IMR-90 (cell line): ENCODE data around the gene ELF2. TPM values are rescaled to one million over a fixed set of nuclear protein-coding genes. Genes with fewer than 3 reads are reported as not detected.

Source experiments
- ATAC-seq: fragments of 200-7000 bp; cut with Tn5 transposase; 2 replicates; pipeline ENCODE4 v1.9.1; 2020; ENCODE audit warnings: low read depth, mild to moderate bottlenecking, moderate library complexity
- BruUV-seq: library from RNA; stranded (reverse); fragments of 400-500 nt; replicated peaks from 2 replicates; lab custom pipeline; 2021; lab: Mats Ljungman, UMichigan
- CTCF ChIA-PET: fragments of 300-600 bp; formaldehyde crosslinking; extraction: SDS; loops from one replicate; lab custom pipeline; 2021; ENCODE audit warnings: antibody characterized with exemption; lab: Yijun Ruan, JAX
- POLR2A ChIA-PET: fragments of 300-600 bp; sonication (Branson Sonifier 250); formaldehyde crosslinking; loops from one replicate; lab custom pipeline; 2022; ENCODE audit warnings: antibody characterized with exemption; ENCODE audit not compliant: unreplicated experiment; lab: Charles Lee
- DNase-seq: peaks from one replicate; pipeline ENCODE4 v3.0.0; 2013
- H2AFZ ChIP-seq: replicated peaks from 2 replicates; pipeline ENCODE3; 2013; ENCODE audit warnings: low read length, mild to moderate bottlenecking; ENCODE audit not compliant: poor library complexity
- H2AK5ac ChIP-seq: 2 replicates; pipeline ENCODE4 v1.6.1; 2013; ENCODE audit warnings: low read depth, low read length, inconsistent platforms
- H2AK9ac ChIP-seq: replicated peaks from 2 replicates; pipeline ENCODE3; 2013; ENCODE audit warnings: mild to moderate bottlenecking, low read depth, low read length, moderate library complexity; ENCODE audit not compliant: poor library complexity
- H2BK120ac ChIP-seq: 2 replicates; pipeline ENCODE4 v1.6.1; 2013; ENCODE audit warnings: low read depth, low read length, inconsistent platforms
- H2BK15ac ChIP-seq: 3 replicates; pipeline ENCODE4 v1.6.1; 2013; ENCODE audit warnings: low read depth, low read length, inconsistent platforms
- H2BK20ac ChIP-seq: 2 replicates; pipeline ENCODE4 v1.6.1; 2013; ENCODE audit warnings: low read depth, mild to moderate bottlenecking, inconsistent platforms, low read length, moderate library complexity
- H2BK5ac ChIP-seq: 2 replicates; pipeline ENCODE4 v1.6.1; 2013; ENCODE audit warnings: mild to moderate bottlenecking, low read depth, low read length, inconsistent platforms; ENCODE audit not compliant: poor library complexity, severe bottlenecking
- H3K14ac ChIP-seq: replicated peaks from 2 replicates; pipeline ENCODE4 v1.6.1; 2013; ENCODE audit warnings: low read depth, low read length, inconsistent platforms
- H3K18ac ChIP-seq: 2 replicates; pipeline ENCODE4 v1.6.1; 2013; ENCODE audit warnings: low read depth, low read length, control low read depth
- H3K23ac ChIP-seq: 2 replicates; pipeline ENCODE4 v1.6.1; 2013; ENCODE audit warnings: low read depth, low read length, inconsistent platforms
- H3K27ac ChIP-seq: 2 replicates; pipeline ENCODE4 v1.5.1; 2013; ENCODE audit warnings: mild to moderate bottlenecking, control low read depth, low read length; ENCODE audit not compliant: insufficient read depth
- H3K27me3 ChIP-seq: 2 replicates; pipeline ENCODE4 v1.6.1; 2013; ENCODE audit warnings: low read length; ENCODE audit not compliant: control insufficient read depth, insufficient read depth
- H3K36me3 ChIP-seq: 2 replicates; pipeline ENCODE4 v1.6.1; 2013; ENCODE audit warnings: low read length, mixed read lengths; ENCODE audit not compliant: control insufficient read depth, insufficient read depth
- H3K4ac ChIP-seq: 2 replicates; pipeline ENCODE4 v1.6.1; 2013; ENCODE audit warnings: low read depth, low read length, inconsistent platforms
- H3K4me1 ChIP-seq: 2 replicates; pipeline ENCODE4 v1.6.1; 2013; ENCODE audit warnings: low read length, mixed read lengths; ENCODE audit not compliant: control insufficient read depth, insufficient read depth
- H3K4me2 ChIP-seq: 2 replicates; pipeline ENCODE4 v1.6.1; 2013; ENCODE audit warnings: low read depth, mild to moderate bottlenecking, control low read depth, low read length, moderate library complexity
- H3K4me3 ChIP-seq: 2 replicates; pipeline ENCODE4 v1.5.1; 2013; ENCODE audit warnings: low read depth, mild to moderate bottlenecking, control low read depth, low read length, moderate library complexity; ENCODE audit not compliant: insufficient read depth
- H3K56ac ChIP-seq: 2 replicates; pipeline ENCODE4 v1.6.1; 2013; ENCODE audit warnings: low read length, inconsistent platforms; ENCODE audit not compliant: insufficient read depth; ENCODE audit errors: extremely low read depth
- H3K79me1 ChIP-seq, 2 experiments: 2 replicates each; pipeline ENCODE4 v1.6.1; 2013; ENCODE audit warnings: low read length in 2 of 2, inconsistent platforms in 1 of 2, low read depth in 1 of 2
- H3K9ac ChIP-seq: 2 replicates; pipeline ENCODE4 v1.6.1; 2013; ENCODE audit warnings: low read depth, low read length, control low read depth
- H3K9me1 ChIP-seq: 2 replicates; pipeline ENCODE4 v1.6.1; 2013; ENCODE audit warnings: low read length, inconsistent platforms; ENCODE audit not compliant: insufficient read depth
- H3K9me3 ChIP-seq: 2 replicates; pipeline ENCODE4 v1.6.1; 2013; ENCODE audit warnings: low read length; ENCODE audit not compliant: control insufficient read depth, insufficient read depth
- H4K20me1 ChIP-seq: 2 replicates; pipeline ENCODE4 v1.6.1; 2013; ENCODE audit warnings: low read length, inconsistent platforms; ENCODE audit not compliant: insufficient read depth
- H4K5ac ChIP-seq: 2 replicates; pipeline ENCODE4 v1.6.1; 2013; ENCODE audit warnings: mild to moderate bottlenecking, low read depth, low read length, control low read depth
- H4K8ac ChIP-seq, 2 experiments: 2 replicates each; pipeline ENCODE4 v1.6.1; 2013; ENCODE audit warnings: low read depth in 2 of 2, low read length in 2 of 2, control low read depth in 1 of 2, inconsistent platforms in 1 of 2
- H4K91ac ChIP-seq: 2 replicates; pipeline ENCODE4 v1.6.1; 2013; ENCODE audit warnings: low read depth, low read length, inconsistent platforms; ENCODE audit not compliant: insufficient read depth
- MAZ ChIP-seq: IDR thresholded peaks from 2 replicates; pipeline ENCODE4 v1.6.1; 2012; ENCODE audit warnings: low read depth, mild to moderate bottlenecking, low read length, improper control_type of control experiment, moderate library complexity, borderline replicate concordance
- WGBS, 2 experiments: methylation state at CpG; one replicate each; pipeline versions ENCODE4 v1.1.5 to v1.1.7; 2013; ENCODE audit warnings: missing lambda C conversion rate in 2 of 2; ENCODE audit not compliant: insufficient read length in 1 of 2; ENCODE audit errors: extremely low coverage in 2 of 2; 5-methylcytosine and 5-hydroxymethylcytosine counted together
- dilution Hi-C: fragments of 300-500 bp; cut with HindIII; formaldehyde crosslinking; loops from one replicate; pipeline ENCODE4 v1.14.3; 2018; ENCODE audit warnings: low sequenced_read_pairs; ENCODE audit not compliant: unreplicated experiment
- in situ Hi-C: fragments of 300-500 bp; cut with MboI; formaldehyde crosslinking; loops from 3 replicates; pipeline ENCODE4 v1.14.3; 2019; ENCODE audit warnings: low sequenced_read_pairs, inconsistent platforms, mixed read lengths
- intact Hi-C: fragments of 100-400 bp; cut with micrococcal nuclease; formaldehyde crosslinking; loops from 2 replicates; pipeline ENCODE4 v1.10.0; 2022
- polyA plus RNA-seq, 3 experiments: library from polyadenylated mRNA; depleted of rRNA; stranded (reverse); fragments of >200 nt; gene quantifications; 2 replicates each; pipeline ENCODE4 v1.2.3, GENCODE V29; 2012; ENCODE audit warnings: low replicate concordance in 1 of 3
- total RNA-seq: library from RNA; depleted of rRNA; stranded (reverse); fragments of >200 nt; gene quantifications from 2 replicates; pipeline ENCODE4 v1.2.3, GENCODE V29; 2012

Gene ELF2
- total and polyA plus RNA-seq, 2 of the 4 experiments (the other 2 are of a cell fraction): 14.5 to 42.3 TPM

- no peaks in the 10 kb centered on the region for H3K9me1 ChIP-seq
- no peaks in the 10 kb centered on the region for H3K27me3 ChIP-seq
- POLR2A ChIA-PET: no interaction called here
- peaks cover 3% of the 10 kb centered on the region; the same call in 1 of the 2 replicates for H3K36me3 ChIP-seq
- H3K4me3 ChIP-seq: no peak overlapping the region
- no peak overlapping the region for H3K14ac ChIP-seq
- no peak for ATAC-seq
- dilution Hi-C loops (no loop called here), in situ Hi-C loops (no loop called here), intact Hi-C loops (no loop called here)
- H4K20me1 ChIP-seq: no peaks in the 10 kb centered on the region
- H3K23ac ChIP-seq: no peak overlapping the region
- no peak overlapping the region for H2BK5ac ChIP-seq
- H3K27ac ChIP-seq: no peak overlapping the region
- H3K4me2 ChIP-seq: no peak overlapping the region
- no peak overlapping the region for H3K4ac ChIP-seq
- CTCF ChIA-PET: no interaction called here
- no peak overlapping the region for H3K56ac ChIP-seq
- H3K4me1 ChIP-seq: no peaks in the 10 kb centered on the region
- no peak overlapping the region for H2AFZ ChIP-seq
- no peak overlapping the region for H4K8ac ChIP-seq
- no peak overlapping the region for H2BK20ac ChIP-seq
- no peak overlapping the region for H4K5ac ChIP-seq
- H3K9me3 ChIP-seq: no peaks in the 10 kb centered on the region
- WGBS, 2 experiments: 100% methylated on average over 1 of the region's 12 CpGs; no CpG with 5 or more reads in 1 of the 2 experiments
- no peak overlapping the region for H2BK15ac ChIP-seq
- H3K18ac ChIP-seq: no peak overlapping the region
- BruUV-seq: no TSS peak
- H2AK9ac ChIP-seq: no peak overlapping the region
- no peak for TF ChIP-seq MAZ
- DNase-seq: no peak
- no peak overlapping the region for H2BK120ac ChIP-seq
- H4K91ac ChIP-seq: no peak overlapping the region
- no peaks in the 10 kb centered on the region; a peak in 1 of 4 replicates for H3K79me1 ChIP-seq
- no peak overlapping the region for H3K9ac ChIP-seq
- no peak overlapping the region for H2AK5ac ChIP-seq
These were observed 84.7 kb downstream of the ELF2 start for GRCh38 chr4:139092271-139092670.
